RCC 7860 (cell line): ENCODE measurements around the gene SPOP.
"Not testable (repeated sequence)": the region's sequence is repeated elsewhere in the genome, so short reads cannot be mapped to it uniquely, and the experiment has no call there.

Source experiments
- DNase-seq: peaks from one replicate; pipeline ENCODE4 v3.0.0-alpha.2; 2015; ENCODE audit warnings: low spot score
- FAIRE-seq: peaks from 2 replicates; lab custom pipeline; 2012; peaks lifted over from hg19 to GRCh38; lab: Jason Lieb, UNC

The SPOP gene

DNA sequence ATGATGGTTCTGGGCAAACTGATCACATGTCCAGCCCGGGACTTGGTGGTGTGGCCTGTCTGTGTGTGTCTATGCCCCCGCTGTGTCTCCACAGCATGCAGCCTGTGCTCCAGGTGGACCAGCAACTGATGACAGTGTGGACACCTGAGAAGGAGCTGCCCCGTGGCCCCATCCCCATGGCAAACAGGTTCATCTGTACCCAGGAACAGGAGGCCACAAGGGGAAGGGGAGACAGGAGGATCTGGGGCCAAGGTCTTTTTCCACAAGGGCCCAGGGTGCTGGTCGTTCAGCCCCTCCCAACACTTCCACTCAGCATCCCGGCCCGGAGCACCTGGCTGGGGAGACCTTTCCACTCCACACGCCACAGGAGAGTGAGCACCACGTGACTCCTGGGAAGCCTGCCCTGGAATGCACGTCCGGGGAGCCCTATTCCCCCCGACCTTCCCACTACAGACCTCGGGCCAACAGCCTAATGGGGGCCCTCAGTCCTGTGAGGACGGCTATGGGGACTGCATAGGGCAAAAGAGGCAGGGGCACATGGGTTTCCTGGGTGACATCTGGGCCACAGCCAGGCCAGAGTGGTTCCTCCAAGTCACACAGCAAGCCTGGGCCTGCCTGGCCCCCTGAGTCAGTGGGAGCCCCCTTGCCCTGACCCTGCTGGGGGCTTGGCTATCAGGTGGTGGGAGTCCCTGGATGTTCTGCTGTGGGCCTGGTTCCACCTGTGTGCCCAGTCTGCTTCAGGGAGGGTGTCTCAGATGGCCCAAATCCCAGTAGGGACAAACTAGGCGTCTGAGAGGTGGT lies 123.0 kb downstream of the SPOP start:
- no peak for FAIRE-seq

GRCh38 chr17:49553676-49554335 lies 124.1 kb downstream of the SPOP start:
- DNase-seq (no peak), FAIRE-seq (no peak)

More for the DNA sequence above, 123.0 kb downstream of the SPOP start:
- no peak for DNase-seq

GRCh38 chr17:49552070-49552751 lies 125.7 kb downstream of the SPOP start:
- DNase-seq (no peak), FAIRE-seq (no peak)

DNA sequence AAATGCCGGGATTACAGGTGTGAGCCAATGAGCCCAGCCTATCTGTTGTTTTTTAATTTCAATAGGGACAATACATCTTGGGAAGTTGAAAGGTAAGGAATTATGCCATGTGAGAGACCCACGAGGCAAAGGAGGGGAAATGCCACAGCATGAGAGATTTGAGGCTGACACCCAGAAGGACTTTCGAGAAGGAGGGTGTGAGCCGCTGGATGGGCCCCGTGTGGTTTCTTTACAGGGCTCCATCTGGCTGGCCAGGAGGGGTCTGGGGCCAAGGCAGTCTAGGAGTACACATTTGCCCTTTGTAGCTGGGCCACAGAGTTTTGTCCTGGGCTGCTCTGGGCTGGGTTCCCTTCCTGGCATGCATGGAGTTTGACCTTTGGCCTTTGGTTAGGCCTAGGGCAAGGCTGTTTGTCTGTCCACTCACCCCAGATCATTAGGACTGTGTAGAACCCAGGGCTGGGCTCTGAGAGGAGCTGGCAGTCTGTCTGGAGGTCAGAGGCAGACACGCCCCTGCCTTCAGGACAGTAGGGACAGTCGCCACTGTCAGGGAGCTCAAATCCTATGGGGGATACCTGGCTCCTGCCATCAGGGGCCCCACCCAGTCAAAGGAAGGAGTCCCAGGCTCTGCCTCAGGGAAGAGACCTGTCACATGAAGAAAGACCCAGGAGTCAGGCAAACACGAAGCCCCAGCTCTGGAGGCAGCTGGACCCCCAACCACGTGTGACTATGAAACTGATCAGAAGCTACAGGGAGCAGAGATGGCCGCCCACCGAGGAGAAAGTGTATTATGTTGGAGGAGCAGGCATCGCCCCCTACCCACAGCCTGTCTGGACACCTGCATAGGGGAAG lies 126.5 kb downstream of the SPOP start:
- FAIRE-seq = no peak
- no peak for DNase-seq

DNA sequence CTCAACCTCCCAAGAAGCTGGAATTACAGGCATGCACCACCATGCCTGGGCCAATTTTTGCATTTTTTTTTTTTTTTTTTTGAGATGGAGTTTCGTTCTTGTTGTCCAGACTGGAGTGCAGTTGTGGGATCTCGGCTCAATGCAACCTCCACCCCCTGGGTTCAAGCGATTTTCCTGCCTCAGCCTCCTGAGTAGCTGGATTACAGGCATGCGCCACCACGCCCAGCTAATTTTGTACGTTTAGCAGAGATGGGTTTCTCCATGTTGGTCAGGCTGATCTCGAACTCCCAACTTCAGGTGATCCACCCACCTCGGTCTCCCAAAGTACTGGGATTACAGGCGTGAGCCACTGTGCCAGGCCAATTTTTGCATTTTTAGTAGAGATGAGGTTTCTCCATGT lies 127.1 kb downstream of the SPOP start:
- DNase-seq, FAIRE-seq: not testable (repeated sequence)

DNA sequence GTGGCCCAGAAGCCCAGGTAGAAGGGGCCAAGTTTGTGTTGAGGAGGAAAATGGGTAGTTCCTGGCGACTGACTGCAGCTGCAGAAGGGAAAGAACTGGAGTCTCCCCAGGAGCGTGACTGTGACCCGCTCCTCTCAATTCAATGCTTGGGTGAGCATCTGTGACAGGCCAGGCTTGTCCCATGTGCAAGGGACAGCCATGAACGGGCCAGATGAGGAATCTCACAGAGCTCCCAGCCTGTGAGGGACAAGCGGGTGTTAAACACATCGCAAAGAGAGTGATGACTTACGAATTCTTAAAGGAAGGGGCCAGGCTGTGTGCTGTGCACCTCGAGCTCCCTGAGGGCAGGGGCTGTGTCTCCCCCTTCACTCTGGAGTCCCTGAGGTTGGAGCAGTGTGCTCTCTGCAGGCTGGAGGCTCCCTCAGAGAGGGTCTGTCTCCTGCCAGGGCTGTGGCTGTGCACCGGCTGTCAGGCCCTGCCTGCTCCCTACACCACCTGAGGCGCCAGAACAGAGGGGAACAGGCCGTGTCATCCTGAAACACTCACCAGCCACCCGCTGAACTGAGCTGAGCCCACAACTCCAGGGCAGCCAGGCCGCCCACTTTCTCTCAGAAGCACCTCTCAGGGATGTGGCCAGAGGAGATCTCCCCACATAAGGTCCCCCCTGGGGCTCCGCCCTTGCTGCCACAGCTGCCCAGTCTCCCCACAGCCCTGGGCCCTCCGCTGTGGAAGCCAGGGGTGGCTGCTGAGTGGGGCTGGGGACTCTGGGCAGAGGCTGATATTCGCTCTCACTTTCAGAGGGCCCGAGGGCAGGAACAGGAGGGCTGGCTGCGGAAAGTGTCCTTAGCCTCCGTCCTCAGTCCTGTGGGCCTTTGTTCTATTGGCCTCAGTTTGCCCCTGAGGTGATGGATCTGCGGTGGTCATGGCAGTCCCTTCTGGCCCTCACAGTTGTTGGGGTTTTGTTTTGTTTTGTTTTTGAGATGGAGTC lies 127.9 kb downstream of the SPOP start:
- no peak for FAIRE-seq
- no peak for DNase-seq

- no peak for FAIRE-seq
Measured at GRCh38 chr17:49549311-49549605, 128.6 kb downstream of the SPOP start.

More at GRCh38 chr17:49549311-49549605, 128.6 kb downstream of the SPOP start:
- no peak for DNase-seq
